Fibroblast of upper back skin (primary cell): ENCODE data around the gene WDTC1.

ENCODE experiments used
- DNase-seq: peaks from one replicate; pipeline ENCODE4 v3.0.0-alpha.2; 2013

The WDTC1 gene

DNA sequence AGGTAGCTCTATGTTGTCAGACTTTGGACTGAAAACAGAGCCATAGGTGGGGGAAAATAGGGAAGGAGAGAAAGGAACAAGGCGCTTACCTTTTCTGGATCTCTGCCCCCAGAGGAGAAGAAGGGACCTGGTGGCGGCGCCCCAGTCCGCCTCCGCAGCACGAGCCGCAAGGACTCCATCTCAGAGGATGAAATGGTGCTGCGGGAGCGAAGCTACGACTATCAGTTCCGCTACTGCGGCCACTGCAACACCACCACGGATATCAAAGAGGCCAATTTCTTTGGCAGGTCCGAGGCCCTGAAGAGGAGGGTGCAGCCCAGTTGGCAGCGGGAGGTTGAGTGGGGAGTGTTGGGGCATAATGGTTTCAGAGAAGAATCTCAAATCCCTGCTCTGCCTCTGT lies 69.1 kb downstream of the WDTC1 start:
- DNase-seq: no peak

DNA sequence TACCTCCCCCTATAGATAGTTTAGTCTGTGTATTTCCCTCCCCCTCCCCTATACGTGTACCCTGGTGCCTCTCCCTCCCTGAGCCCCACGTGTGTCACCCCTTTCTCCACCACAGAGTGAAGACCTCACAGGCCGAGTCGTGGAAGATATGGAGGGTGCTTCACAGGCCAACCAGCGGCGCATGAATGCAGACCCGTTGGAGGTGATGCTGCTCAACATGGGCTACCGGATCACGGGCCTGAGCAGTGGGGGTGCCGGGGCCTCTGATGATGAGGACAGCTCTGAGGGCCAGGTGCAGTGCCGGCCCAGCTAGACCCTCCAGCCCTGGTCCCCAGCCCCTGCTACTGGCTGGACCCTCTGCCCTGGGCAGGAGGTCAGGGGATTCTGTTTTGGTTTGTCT lies 71.6 kb downstream of the WDTC1 start:
- no peak for DNase-seq

DNA sequence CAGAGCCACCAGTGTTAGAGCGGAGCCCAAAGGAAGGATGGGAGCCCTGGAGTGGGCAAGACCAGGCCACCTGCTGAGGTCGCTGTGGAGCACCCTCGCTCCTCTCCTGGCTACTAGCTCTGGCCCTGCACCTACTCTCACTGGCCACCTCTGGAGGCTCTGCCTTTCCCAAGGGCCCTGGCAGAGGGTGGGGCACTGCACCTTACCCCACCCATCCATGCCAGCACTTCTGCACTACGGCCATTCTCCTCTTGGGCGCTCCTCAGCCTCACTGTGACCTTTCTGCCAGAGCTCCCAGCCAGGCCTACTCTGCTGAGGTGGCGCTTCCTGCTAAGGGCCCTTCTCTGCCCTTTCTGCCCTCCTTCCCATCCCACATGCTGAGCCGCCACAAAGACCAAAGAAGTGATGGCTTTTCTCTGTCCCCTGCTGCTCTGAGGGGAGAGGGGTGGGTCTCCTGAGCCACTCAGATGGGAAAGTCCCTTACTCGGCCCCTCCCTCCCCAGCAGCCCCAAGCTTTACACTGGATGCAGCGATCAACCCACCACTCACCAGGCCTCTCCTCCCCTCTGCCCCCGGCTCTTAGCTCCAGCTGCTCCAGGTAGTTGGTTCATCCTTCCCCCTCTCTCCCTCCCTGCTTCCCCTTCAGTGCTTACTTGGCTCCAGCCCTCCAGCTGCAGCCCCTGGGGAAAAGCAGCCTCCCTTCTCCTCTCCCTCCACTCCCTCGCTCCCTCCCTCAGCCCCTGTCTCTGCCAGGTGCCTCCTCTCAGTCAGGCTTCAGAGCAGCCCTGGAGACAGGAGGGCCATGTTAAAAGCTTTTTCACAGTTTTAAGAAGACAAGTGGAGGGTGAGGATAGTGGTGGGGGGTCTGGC lies 72.7 kb downstream of the WDTC1 start:
- DNase-seq: no peak

DNA sequence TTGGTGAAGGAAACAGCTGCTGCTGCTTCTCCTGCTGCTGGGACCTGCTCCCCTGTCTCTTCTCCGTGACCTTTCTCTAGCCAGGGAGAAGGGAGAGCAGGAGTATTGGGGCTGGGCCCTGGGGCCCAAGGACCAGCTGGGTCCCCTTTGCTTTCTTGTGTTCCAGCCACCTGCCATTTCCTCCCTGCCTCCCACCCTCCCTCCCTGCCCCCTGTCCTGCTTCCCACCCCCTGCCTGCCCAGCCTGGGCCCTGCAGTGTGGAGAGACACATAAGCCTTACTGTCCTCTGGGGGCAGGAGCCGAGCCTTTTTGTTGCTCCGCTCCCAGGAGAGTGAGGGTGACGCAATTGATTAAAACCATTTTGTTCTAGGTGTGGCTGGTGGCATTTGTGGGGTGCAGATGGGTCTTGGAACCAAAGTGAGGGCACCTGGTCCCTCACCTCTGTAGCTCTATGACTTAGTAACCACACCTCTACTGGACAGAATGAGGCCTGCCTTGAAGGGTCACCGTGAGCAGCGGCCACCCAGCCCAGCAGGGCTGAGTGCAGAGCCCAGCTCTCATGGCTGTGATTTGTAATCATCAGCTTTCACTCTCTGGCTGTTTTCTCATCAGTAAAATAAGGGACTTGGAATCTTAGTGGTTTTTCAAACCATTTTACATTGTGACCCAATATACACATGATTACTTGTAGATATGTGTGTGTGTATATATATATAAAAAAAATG lies 73.6 kb downstream of the WDTC1 start:
- no peak for DNase-seq

DNA sequence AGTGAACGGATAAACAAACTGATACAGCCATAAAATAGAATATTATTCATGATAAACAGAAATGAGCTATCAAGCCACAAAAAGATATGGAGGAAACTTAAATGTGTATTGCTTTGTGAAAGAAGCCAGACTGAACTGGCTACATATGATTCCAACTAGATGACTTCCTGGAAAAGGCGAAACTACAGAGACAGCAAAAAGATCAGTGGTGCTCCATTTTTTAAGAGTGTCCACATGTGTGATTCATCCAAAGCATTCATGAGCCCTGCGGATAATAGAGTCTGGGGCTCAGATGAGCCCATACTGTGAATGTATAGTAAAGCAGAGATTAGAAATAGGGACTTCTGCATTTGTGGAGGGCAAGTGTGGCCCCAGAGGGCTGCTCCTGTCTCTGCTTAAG lies 79.7 kb downstream of the WDTC1 start:
- DNase-seq: no peak

DNA sequence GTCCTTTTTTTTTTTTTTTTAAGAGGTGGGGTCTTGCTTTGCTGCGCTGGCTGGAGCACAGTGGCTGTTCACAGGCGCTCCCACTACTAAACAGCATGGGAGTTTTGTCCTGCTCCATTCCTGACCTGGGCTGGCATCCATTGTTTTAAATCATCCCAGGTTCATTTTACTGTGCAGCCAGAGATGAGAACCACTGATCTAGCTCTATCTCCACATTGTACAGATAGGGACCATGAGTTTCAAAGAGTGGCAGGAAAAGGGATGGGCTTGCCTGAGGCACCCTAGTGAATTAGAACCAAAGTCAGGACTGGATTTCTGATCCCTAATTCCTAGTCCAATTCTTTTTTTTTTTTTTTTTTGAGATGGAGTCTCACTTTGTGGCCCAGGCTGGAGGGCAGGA lies 80.3 kb downstream of the WDTC1 start:
- DNase-seq: no peak

DNA sequence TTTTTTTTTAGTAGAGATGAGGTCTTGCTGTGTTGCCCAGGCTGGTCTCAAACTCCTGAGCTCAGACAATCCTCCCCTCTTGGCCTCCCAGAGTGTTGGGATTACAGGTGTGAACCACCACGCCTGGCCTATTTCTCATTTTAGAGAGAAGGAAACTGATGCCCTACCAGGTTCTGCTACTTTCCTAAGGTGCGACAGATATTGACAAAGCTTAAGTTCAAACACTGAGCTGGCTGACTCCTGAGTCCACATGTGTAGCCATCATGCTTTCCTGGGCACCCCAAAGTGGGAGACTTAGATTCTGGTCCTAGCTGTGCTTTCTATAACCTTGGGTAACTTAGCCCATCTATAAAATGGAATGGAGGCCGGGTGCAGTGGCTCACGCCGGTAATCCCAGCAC lies 82.4 kb downstream of the WDTC1 start:
- no peak for DNase-seq

DNA sequence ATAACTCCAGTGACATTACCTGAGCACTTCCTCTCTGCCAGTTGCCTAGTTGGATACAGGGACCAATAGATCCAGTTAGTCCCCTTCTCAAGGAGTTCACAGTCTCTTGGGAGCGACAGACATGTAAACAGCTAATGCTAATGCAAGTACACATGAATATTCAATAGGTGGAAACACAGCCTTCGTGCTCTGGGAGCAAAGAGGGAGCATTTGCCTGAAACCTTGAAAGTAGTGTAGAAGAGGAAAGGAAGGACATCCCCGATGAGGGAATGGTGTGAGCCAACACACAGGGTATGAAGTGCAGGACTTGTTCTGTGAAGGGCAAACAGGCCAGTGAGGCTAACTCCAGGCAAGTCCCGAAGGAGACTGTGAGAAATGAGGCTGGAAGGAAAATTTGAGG lies 83.7 kb downstream of the WDTC1 start:
- no peak for DNase-seq

DNA sequence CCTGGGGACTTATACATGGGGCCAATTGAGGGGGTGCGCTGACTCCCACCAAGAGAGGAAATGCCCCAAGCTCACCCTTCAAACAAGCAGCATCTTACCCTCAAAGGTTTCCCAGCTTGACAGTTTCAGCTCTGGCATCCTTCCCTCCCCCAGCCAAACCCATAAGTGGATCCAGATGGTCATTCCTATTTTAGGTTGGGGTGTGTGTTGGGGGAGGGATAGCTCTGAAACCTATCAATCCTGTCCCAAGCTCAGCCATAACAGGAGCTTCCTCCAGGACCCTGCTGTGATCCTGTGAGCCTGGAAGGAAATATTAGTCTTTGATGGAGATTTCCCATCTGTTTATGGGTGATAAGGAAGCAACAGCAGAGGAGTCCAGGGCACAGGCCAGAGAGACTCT lies 84.2 kb downstream of the WDTC1 start:
- DNase-seq: peak; percentile 90

DNA sequence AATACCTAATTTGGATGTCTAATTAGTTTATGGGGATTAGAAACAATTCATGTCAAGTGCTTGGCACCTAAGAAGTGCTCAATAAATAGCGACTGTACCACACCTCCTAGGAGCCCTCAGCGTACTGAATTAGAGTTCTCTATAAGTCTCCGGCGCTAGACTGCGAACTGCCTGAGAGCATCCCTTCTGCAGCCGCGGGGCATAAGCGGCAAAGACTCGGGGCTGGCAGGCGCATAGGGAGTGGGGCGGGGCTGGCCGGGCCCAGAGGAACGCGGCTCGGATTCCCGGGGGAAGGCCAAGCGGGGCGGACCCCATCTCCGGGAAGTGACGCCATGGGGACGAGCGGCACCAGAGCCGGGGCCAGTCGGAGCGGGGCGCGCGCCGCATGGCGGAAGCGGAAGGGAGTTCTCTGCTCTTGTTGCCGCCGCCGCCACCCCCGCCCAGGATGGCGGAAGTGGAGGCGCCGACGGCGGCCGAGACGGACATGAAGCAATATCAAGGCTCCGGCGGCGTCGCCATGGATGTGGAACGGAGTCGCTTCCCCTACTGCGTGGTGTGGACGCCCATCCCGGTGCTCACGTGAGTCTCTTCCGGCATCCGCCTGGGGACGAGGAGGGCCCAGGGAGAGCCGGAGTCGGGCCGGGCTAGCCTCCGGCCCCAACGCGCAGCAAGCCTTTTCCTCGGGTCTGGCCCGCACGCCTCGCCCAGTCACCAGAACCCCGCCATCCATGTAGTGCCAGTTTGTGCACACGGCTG lies 87.6 kb downstream of the WDTC1 start, which contains the start of gene TMEM222:
Gene TMEM222, plus strand, starts transcription at position 351 of the 756 bp plus-strand sequence. Its CDS starts 35 bp downstream, at position 386.
- peak; percentile 97 for DNase-seq

DNA sequence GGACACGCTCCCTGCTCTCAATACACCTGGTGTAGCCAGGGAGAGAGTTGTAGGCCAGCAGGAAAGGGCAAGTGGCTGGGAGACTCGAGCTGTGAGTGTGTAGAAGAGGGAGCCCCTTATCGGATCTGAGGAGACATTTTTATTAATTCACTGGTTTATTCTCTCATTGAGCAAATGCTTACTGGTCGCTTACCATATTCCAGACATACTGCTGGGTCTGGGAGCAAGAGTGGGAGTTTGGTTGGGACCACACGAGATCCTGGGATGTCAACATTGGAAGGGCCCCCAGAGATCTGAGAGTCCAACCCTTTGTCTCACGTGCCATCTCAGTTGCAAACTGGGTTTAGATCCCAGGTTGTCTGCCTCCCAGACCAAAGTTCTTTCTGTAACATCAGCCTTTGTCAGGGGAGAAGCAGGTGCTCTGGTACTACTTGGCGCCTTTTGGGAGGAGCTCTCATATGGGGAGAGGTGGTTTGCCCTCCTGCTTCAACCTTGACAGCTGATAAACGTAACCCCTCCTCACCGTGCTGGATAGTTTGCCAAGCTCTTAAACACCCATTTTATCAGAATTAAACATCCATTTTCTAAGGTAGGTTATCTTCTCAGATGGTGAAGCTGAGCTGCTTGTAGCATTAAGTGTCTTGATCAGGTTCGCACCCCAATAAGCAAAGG lies 88.3 kb downstream of the WDTC1 start:
- no peak for DNase-seq

DNA sequence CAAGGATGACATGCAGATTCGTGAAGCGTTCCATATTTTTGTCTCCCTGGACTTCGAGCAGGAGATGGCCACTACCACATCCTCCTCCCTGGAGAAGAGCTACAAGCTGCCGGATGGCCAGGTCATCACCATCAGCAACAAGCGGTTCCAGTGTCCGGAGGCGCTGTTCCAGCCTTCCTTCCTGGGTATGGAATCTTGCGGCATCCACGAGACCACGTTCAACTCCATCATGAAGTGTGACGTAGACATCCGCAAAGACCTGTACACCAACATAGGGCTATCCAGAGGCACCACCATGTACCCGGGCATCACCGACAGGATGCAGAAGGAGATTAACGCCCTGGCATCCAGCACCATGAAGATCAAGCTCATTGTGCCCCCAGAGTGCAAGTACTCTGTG lies 90.9 kb downstream of the WDTC1 start:
- no peak for DNase-seq

DNA sequence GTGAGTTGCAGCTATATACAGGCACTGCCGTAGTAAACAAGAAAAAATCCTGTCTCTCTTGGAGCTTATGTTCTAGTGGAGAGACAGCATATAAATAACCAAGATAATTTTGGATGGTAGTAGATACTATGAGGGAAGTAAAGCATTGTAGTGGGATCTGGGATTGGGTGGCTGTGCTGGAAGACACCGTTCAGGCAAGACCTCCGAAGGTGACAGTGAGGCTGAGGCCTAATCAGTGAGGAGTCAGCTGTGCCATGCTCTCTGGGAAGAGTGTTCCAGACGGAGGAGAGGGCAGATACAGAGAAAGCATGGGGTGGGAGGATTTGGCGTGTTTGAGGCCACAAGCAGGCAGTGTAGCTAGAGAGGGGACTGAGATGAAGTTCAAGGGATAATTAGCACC lies 93.5 kb downstream of the WDTC1 start:
- no peak for DNase-seq

DNA sequence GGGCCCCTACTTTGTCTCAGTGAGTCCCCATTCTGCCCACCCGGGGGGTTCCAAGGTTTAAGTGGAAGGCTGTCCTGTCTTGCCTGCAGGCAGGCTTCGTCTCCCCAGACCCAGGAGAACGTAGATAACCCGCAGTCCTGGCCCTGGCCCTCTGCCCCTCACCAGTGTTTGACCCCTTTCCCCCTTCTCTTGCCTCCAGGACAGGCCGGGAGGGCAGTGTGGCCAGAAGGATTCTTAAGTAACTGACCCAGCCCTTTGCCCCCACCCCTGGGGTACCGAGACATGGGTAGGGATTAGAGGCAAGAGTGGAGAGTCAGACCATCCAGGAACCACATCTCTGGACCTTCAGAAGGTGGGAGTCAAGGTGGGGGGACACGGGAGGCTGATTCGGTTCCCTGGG lies 96.4 kb downstream of the WDTC1 start:
- no peak for DNase-seq

DNA sequence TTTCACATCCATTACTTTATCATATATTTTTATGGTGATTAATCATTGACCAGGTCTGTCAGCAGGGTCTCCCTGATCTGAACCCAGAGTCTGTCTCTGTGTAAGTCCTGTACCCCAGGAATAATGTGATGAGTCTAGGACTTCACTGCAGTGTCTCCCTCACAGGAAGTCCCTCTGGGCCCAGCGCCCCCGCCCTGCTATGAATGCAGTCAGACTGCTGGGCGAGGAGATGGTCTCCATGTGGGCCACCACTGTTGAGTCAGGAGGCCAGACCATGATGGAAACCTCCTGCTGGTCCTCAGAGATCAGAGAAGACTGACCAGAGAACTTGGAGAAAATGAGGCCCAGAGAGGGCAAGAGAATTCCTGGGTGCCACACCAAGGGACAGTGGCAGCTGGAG lies 97.0 kb downstream of the WDTC1 start:
- DNase-seq: no peak

DNA sequence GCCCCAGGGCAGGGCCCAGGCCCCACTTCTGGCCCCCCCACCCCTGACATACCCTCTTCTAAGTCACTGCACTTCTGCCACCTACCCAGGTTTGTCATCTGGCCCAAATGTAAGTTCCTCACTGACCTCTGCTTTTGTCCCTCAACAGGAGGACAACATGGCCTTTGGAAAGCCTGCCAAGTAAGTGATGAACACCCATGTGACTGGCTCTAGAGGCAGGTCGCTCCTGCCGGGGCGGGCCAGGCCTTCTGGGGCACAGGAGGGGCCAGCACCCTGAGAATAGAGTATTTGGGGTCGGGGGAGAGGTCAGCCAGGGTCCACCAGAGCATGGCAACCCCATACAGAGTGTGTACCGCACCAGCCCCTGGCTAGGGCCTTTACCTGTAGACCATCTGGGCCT lies 97.5 kb downstream of the WDTC1 start:
- no peak for DNase-seq

DNA sequence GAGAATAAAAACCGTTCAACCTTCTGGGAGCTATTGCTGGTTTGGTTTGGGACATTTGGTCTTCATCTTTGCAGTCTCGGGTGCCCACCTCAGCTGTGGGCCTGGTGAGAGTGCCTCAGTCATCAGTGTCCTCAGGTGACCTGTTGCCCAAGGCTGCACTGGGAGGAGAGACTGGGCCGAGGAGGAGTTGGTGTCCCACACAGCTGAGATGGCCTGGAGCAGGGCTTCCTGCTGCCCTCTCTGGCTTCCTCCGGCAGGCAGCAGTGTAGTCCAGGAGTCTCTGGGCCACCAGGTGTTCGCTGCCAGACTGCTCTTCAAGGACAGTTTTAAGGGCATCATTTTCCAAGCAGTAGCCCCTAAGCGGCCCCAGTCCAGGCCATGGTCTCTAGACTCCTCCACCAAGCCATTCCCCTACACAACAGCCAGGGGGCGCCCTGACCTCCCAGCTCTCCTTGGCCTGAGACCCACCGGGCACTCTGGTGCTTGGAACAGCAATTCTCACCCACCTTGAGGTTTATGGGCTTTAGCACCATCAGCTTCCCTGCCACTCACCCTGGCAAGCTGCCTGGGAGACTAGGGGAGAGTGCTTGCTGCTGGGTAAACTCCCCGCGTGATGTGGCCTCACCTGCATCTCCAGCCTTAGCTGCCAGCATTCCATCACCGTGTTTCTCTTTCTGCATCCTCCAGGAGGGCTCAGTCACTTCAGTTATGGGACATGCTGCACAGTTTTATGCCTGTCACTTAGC lies 98.3 kb downstream of the WDTC1 start:
- peak; percentile 16 for DNase-seq

DNA sequence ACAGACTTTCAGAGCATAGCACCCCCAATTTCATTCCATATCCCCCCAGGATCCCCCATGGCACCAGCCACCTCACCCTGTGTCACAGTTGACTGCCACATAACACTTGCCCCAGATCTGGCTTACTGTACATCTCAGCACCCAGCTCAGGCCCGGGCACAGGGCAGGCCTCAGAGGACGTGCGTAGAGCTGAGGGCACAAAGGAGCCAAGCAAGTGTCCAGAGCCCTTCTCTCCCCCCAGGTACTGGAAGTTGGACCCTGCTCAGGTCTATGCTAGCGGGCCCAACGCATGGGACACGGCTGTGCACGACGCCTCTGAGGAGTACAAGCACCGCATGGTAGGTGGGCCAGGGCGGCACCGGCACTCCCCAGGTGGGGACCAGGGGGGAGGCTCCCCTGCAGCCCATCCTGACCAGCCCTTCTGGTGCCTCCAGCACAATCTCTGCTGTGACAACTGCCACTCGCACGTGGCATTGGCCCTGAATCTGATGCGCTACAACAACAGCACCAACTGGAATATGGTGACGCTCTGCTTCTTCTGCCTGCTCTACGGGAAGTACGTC lies 99.4 kb downstream of the WDTC1 start:
- DNase-seq: no peak

DNA sequence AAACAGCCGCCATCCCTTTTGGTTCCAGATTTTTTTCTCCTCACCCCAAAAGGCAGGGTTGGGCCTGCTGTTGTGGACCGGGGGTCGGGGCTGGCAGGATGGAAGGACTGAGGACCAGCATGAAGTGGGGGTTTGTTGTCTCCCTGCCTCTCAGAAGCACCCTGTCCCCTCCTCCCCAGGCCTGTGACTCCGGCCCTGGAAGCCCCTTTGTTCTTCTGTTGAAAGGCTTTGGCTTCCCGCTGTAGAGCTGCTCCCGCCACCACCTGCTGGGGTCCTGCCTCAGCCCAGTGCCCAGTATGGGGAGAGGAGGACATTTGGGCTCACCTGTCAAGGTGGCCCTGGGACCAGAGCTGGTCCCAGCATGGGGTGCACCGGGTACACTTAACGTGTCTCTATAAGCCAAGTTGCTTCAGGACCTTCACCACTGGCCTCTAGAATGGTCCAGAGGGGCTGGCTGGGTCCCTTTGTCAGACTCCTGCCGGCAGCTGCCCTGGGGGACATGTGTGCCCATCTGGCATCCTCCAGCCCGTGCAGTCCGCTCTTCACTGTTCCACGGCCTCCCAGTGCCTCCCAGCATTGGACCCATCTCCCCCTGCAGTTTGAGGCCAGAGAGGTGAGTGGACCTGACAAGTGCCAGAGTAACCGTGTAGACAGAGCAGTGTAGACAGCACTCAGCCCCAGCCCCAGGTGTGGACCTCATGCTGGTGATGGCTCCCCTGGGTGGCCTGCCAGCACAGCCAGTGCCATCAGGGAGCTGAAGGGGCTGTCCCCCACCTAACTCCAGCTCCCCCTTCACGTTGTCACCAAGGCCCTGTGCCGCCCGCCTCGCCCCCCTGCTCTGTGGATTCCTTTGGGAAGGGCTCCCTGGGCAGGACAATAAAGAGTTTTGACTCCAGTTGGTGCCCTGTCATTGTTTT lies 101.3 kb downstream of the WDTC1 start:
- DNase-seq: no peak

DNA sequence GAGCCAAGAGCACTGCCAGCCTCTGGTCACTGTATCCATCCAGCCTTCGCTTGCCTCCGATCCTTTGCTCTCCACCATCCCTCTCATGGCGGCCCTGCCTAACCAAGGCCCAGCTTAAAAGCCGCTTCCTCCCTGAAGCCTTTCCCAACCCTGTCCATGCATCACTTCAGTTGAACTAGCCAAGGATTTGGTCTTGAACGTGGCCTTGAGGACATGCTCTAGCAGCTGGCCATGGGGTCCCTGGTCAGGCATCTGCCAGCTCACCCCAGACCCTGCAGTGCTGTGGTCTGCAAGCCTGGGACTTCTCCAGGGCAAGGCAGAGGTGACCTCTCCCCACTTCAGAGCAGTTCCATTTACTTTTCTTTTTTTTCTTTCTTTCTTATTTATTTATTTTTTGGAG lies 102.3 kb downstream of the WDTC1 start:
- DNase-seq: no peak

DNA sequence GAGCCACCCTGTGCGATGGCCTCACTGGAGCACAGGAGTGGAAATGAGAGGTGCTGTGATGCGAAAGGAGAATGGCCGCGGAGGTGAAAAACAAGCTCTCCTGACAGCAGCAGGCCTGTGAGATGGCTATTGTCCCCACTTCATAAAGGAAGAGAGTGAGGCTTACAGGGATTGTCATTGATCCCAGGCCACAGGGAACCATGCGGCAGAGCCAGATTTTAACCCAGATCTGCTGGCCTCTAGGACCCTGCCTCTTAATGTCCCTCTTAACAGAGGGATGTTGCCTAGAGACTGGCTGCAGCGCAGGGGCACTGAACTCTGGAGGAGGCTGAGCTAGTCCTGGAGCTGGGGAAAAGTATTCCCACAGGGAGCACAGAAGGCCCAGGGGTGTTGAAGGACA lies 104.3 kb downstream of the WDTC1 start:
- DNase-seq: no peak
